Measurements from ENCODE around the gene AGPAT1.

DNA sequence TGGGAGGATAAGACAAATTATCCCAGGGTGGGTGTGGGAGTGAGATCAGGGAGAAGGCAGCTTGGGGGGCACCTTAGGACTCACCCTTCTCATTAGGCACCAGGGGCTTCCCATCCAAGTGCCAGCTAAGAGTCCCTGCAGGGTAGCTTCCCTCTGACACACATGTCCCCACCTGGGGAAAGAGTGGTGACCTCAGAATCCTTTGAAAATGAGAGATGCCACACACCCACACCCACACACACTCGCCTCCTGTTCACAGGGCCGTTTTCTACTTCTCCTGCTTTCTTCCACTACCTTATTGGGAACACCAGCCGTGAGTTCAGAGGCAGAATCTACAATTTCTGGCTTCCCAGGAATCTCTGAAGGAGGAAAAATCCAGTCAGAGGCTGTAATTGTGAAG is 7.1 kb upstream of the AGPAT1 start:
- TF ChIP-seq BHLHE40 (IDR thresholded peaks at IDR 0.05; ENCODE audit: borderline replicate concordance in 1 of 2, low read depth in 2 of 2, low read length in 1 of 2) (no peak), FOXM1 (IDR thresholded peaks at IDR 0.05; ENCODE audit: low read depth, low read length) (no peak), YBX1 (IDR thresholded peaks at IDR 0.05) (no peak), JUND (IDR thresholded peaks at IDR 0.05; ENCODE audit: low read depth, low read length) (no peak), POLR2A (IDR thresholded peaks at IDR 0.05; ENCODE audit: low read depth, low read length) (no peak)
- TF ChIP-seq, protein P1, sequence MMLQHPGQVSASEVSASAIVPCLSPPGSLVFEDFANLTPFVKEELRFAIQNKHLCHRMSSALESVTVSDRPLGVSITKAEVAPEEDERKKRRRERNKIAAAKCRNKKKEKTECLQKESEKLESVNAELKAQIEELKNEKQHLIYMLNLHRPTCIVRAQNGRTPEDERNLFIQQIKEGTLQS (IDR thresholded peaks at IDR 0.05; ENCODE audit: borderline replicate concordance, extremely low read depth, low read depth, low read length) = no peak
- TF ChIP-seq, protein P2, sequence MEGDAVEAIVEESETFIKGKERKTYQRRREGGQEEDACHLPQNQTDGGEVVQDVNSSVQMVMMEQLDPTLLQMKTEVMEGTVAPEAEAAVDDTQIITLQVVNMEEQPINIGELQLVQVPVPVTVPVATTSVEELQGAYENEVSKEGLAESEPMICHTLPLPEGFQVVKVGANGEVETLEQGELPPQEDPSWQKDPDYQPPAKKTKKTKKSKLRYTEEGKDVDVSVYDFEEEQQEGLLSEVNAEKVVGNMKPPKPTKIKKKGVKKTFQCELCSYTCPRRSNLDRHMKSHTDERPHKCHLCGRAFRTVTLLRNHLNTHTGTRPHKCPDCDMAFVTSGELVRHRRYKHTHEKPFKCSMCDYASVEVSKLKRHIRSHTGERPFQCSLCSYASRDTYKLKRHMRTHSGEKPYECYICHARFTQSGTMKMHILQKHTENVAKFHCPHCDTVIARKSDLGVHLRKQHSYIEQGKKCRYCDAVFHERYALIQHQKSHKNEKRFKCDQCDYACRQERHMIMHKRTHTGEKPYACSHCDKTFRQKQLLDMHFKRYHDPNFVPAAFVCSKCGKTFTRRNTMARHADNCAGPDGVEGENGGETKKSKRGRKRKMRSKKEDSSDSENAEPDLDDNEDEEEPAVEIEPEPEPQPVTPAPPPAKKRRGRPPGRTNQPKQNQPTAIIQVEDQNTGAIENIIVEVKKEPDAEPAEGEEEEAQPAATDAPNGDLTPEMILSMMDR (IDR thresholded peaks at IDR 0.05 in 2 of 3, conservative IDR thresholded peaks at IDR 0.05 in 1 of 3; ENCODE audit: control insufficient read depth in 2 of 3, extremely low read depth in 1 of 3, insufficient read depth in 1 of 3, low read depth in 3 of 3, low read length in 3 of 3) = no peak

Data from GM12878 (cell line).